ENCODE measurements around the gene ARL16. TPM values are rescaled to one million over a fixed set of nuclear protein-coding genes. Genes with fewer than 3 reads are reported as not detected.

ARL16 gene
- total and polyA plus RNA-seq, 2 of the 8 experiments (the other 6 are each of a cell fraction or from before 2014, with no cell fraction given): 37.0 to 60.8 TPM

DNA sequence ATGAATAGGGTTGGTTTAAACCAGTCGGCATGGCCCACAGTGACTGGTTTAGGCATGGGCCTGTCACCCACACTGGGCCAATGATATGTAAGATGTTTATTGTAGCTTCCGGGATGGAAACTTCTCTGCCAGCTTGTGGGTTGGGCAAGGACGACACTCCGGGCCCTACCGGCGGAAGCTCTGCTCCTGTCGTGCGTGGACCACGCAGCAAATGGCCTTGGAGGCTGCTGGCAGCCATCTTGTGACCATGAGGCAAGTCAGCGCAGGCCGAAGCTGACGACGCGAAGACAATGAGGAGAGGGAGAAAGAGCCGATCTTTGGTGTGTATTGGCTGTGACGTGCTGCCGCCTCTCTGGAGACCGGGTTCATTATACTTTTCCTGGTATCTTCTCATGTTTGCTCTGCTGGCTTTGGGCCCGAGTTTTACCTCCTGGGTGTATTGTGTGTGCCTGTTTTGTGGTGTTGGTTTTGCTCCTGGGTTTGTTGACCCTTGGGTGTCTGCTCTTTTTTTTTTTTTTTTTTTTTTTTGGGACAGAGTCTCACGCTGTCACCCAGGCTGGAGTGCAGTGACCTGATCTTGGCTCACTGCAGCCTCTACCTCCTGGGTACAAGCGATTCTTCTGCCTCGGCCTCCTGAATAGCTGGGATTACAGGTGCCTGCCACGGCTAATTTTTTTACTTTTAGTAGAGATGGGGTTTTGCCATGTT is 43.9 kb upstream of the ARL16 start:
- Histone ChIP-seq H4K8ac (ENCODE audit: extremely low read depth, insufficient read depth, low read length) (no peak overlapping the region; the same call in 1 of the 2 replicates), H3K23me2 (ENCODE audit: low read depth, low read length) (no peaks in the 10 kb centered on the region), H2BK120ac (replicated peaks; ENCODE audit: low read depth, low read length) (no peak overlapping the region), H2BK5ac (ENCODE audit: low read depth, low read length) (no peak overlapping the region), H3K18ac (ENCODE audit: extremely low read depth, low read length) (no peak overlapping the region), H3K27ac (ENCODE audit: low read depth, low read length) (no peak overlapping the region), H3K36me3 (ENCODE audit: control insufficient read depth in 2 of 4, insufficient read depth in 4 of 4, low read length in 3 of 4) (no peaks in the 10 kb centered on the region), H3K79me1 (ENCODE audit: low read depth, low read length) (no peaks in the 10 kb centered on the region), H2BK12ac (ENCODE audit: low read depth, low read length) (no peak overlapping the region), H3K4me3 (ENCODE audit: extremely low read depth in 1 of 4, insufficient read depth in 2 of 4, low read depth in 3 of 4, low read length in 4 of 4) (no peak overlapping the region), H3K9ac (replicated peaks in 1 of 4; ENCODE audit: extremely low read depth in 1 of 4, low read depth in 3 of 4, low read length in 3 of 4) (no peak overlapping the region), H4K20me1 (replicated peaks in 1 of 2; ENCODE audit: control insufficient read depth in 1 of 2, insufficient read depth in 2 of 2, low read length in 2 of 2) (no peaks in the 10 kb centered on the region), H2AK5ac (ENCODE audit: low read depth, low read length) (no peak overlapping the region), H3K23ac (ENCODE audit: insufficient read length) (no peak overlapping the region), H3K4ac (replicated peaks; ENCODE audit: insufficient read length, low read depth, low read length) (no peak overlapping the region), H3K27me3 (replicated peaks in 1 of 4; ENCODE audit: control insufficient read depth in 3 of 4, extremely low read depth in 1 of 4, insufficient read depth in 3 of 4, low read length in 3 of 4) (no peaks in the 10 kb centered on the region), H3K4me1 (replicated peaks in 1 of 4; ENCODE audit: control insufficient read depth in 3 of 4, insufficient read depth in 4 of 4, low read length in 3 of 4) (peaks cover 0 to 8% (median 4%) of the 10 kb centered on the region in 4 experiments; a peak in 4 of 7 replicates), H2BK20ac (ENCODE audit: low read length) (no peak overlapping the region), H3K9me3 (ENCODE audit: insufficient read depth in 2 of 2, low read depth in 1 of 2, low read length in 1 of 2) (no peaks in the 10 kb centered on the region), H3K14ac (ENCODE audit: insufficient read length) (no peak overlapping the region), H4K91ac (replicated peaks; ENCODE audit: insufficient read length, low read length) (no peak overlapping the region), H2BK15ac (ENCODE audit: low read length) (0 out of 2 replicates have a peak overlapping the region, but pooled peaks have one; percentile 81), H4K5ac (ENCODE audit: insufficient read length, low read depth, low read length) (no peak overlapping the region), H3K4me2 (ENCODE audit: insufficient read depth in 1 of 2, low read depth in 2 of 2, low read length in 2 of 2) (no peak overlapping the region), H3K56ac (replicated peaks; ENCODE audit: insufficient read length, low read depth, low read length) (no peak overlapping the region), H2AFZ (ENCODE audit: low read length) (no peak overlapping the region), H3K79me2 (ENCODE audit: control insufficient read depth in 1 of 2, insufficient read depth in 2 of 2, low read length in 2 of 2) (no peaks in the 10 kb centered on the region)
- CTCF ChIA-PET (ENCODE audit: partially characterized antibody): interaction anchor here (3.2 kb wide), 1 partner anchor 11 kb away, joined by 13 read pairs; no protein-coding TSS in a partner anchor
- TF ChIP-seq SIX5 (IDR thresholded peaks at IDR 0.05; ENCODE audit: low read depth, low read length): no peak
- TF ChIP-seq NRF1 (IDR thresholded peaks at IDR 0.05; ENCODE audit: low read depth, low read length): no peak
- TF ChIP-seq YY1 (IDR thresholded peaks at IDR 0.05; ENCODE audit: low read depth, low read length): peak; percentile 60; the same call in 1 of the 2 replicates
- no peak for TF ChIP-seq KDM5A (IDR thresholded peaks at IDR 0.05; ENCODE audit: low read length)
- no peak for TF ChIP-seq JUN (IDR thresholded peaks at IDR 0.05; ENCODE audit: low read depth, low read length)
- TF ChIP-seq, protein P1, sequence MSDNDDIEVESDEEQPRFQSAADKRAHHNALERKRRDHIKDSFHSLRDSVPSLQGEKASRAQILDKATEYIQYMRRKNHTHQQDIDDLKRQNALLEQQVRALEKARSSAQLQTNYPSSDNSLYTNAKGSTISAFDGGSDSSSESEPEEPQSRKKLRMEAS (IDR thresholded peaks at IDR 0.05): peak; percentile 41; the same call in 1 of the 2 replicates
- FAIRE-seq: no peak
- POLR2A ChIA-PET (ENCODE audit: partially characterized antibody): interaction anchor here (0.5 to 25.9 kb wide), 3 partner anchors 19 to 165 kb away, joined by 3 to 348 read pairs (median 3); partner anchors contain the start of genes MRPL12 and SLC25A10
- DNase-seq (ENCODE audit: low read depth in 1 of 2, low spot score in 2 of 2): no peak
- WGBS, 2 experiments (ENCODE audit: extremely low coverage in 1 of 2, insufficient coverage in 1 of 2, insufficient read length in 1 of 2, insufficient replicate concordance in 2 of 2, low coverage in 1 of 2, low lambda C conversion rate in 2 of 2, missing lambda C conversion rate in 1 of 2): 95% methylated on average over 20 of the region's 23 CpGs; no CpG with 5 or more reads in 1 of the 2 experiments
